Duodenal mucosa (tissue), 2 donors: ENCODE measurements around the gene CDC23.

Source experiments
- H3K27ac ChIP-seq: one replicate; pipeline ENCODE4 v1.7.0; 2013; ENCODE audit warnings: low read depth, low read length
- H3K27me3 ChIP-seq, 2 donors: one replicate each; pipeline ENCODE4 v1.7.0; 2013; ENCODE audit warnings: low read length in 2 of 2, control low read depth in 1 of 2; ENCODE audit not compliant: insufficient read depth in 2 of 2, control insufficient read depth in 1 of 2
- H3K36me3 ChIP-seq, 2 donors: one replicate each; pipeline ENCODE4 v1.7.0; 2013; ENCODE audit warnings: low read length in 2 of 2, control low read depth in 1 of 2; ENCODE audit not compliant: insufficient read depth in 2 of 2, control insufficient read depth in 1 of 2
- H3K4me1 ChIP-seq, 2 donors: one replicate each; pipeline ENCODE4 v1.7.0; 2013; ENCODE audit warnings: low read length in 2 of 2, control low read depth in 1 of 2; ENCODE audit not compliant: insufficient read depth in 2 of 2, control insufficient read depth in 1 of 2
- H3K4me3 ChIP-seq, 2 donors: one replicate each; pipeline ENCODE4 v1.7.0; 2013; ENCODE audit warnings: low read length in 2 of 2, low read depth in 1 of 2
- H3K9ac ChIP-seq, 2 donors: one replicate each; pipeline ENCODE4 v1.7.0; 2013; ENCODE audit warnings: low read length in 2 of 2, low read depth in 1 of 2
- H3K9me3 ChIP-seq, 2 donors: one replicate each; pipeline ENCODE4 v1.7.0; 2013; ENCODE audit warnings: low read length in 2 of 2, control low read depth in 1 of 2; ENCODE audit not compliant: control insufficient read depth in 1 of 2

Gene CDC23

GRCh38 chr5:138180183-138180782 lies 32.8 kb downstream of the CDC23 start:
- Histone ChIP-seq H3K36me3 (peaks cover 17 to 44% of the 10 kb centered on the region in 2 donors), H3K4me3 (peak overlapping the region; percentile 95 to 96), H3K27me3 (no peaks in the 10 kb centered on the region), H3K27ac (no peak overlapping the region), H3K9me3 (no peaks in the 10 kb centered on the region), H3K4me1 (peaks cover 15 to 20% of the 10 kb centered on the region in 2 donors), H3K9ac (peak overlapping the region in 1 of 2 donors; percentile 56)

- H3K27ac ChIP-seq: no peak overlapping the region
- H3K9ac ChIP-seq: peak overlapping the region; percentile 52 to 56
- no peaks in the 10 kb centered on the region for H3K9me3 ChIP-seq
- peaks cover 15 to 20% of the 10 kb centered on the region in 2 donors for H3K4me1 ChIP-seq
- peaks cover 10 to 38% of the 10 kb centered on the region in 2 donors for H3K36me3 ChIP-seq
- peak overlapping the region; percentile 95 to 96 for H3K4me3 ChIP-seq
- no peaks in the 10 kb centered on the region for H3K27me3 ChIP-seq
Measured at GRCh38 chr5:138179277-138179857, 33.8 kb downstream of the CDC23 start.

GRCh38 chr5:138178516-138179276 lies 34.4 kb downstream of the CDC23 start, which contains the start of the genes BRD8 and KIF20A:
TSS of gene BRD8 (minus strand) at chr5:138178630. CDS start at chr5:138178614, 16 bp downstream.
TSS of gene KIF20A (plus strand) at chr5:138179112. CDS start at chr5:138179681, 569 bp downstream.
- Histone ChIP-seq H3K4me3 (peak within 1 kb of the TSS; percentile 95 to 96), H3K27me3 (no peaks in the 10 kb centered on the region), H3K27ac (peak within 1 kb of the TSS; percentile 64), H3K9me3 (no peaks in the 10 kb centered on the region), H3K4me1 (peaks cover 15 to 20% of the 10 kb centered on the region in 2 donors), H3K36me3 (peaks cover 7 to 34% of the 10 kb centered on the region in 2 donors), H3K9ac (peak within 1 kb of the TSS; percentile 69 to 86)

- no peaks in the 10 kb centered on the region for H3K27me3 ChIP-seq
- no peaks in the 10 kb centered on the region for H3K9me3 ChIP-seq
- H3K27ac ChIP-seq: no peak overlapping the region
- peaks cover 7 to 30% of the 10 kb centered on the region in 2 donors for H3K36me3 ChIP-seq
- H3K4me3 ChIP-seq: peak overlapping the region; percentile 95 to 96
- H3K4me1 ChIP-seq: peaks cover 15 to 20% of the 10 kb centered on the region in 2 donors
- peak overlapping the region; percentile 69 to 86 for H3K9ac ChIP-seq
Measured at GRCh38 chr5:138177941-138178515, 35.1 kb downstream of the CDC23 start.

- no peaks in the 10 kb centered on the region for H3K4me1 ChIP-seq
- H3K9me3 ChIP-seq: no peaks in the 10 kb centered on the region
- no peak overlapping the region for H3K27ac ChIP-seq
- H3K27me3 ChIP-seq: no peaks in the 10 kb centered on the region
- H3K36me3 ChIP-seq: peaks cover 41 to 81% of the 10 kb centered on the region in 2 donors
- no peak overlapping the region for H3K4me3 ChIP-seq
- H3K9ac ChIP-seq: no peak overlapping the region
Measured at GRCh38 chr5:138170299-138170698, 42.8 kb downstream of the CDC23 start.

- H3K4me1 ChIP-seq: no peaks in the 10 kb centered on the region
- H3K36me3 ChIP-seq: peaks cover 53 to 90% of the 10 kb centered on the region in 2 donors
- H3K9ac ChIP-seq: no peak overlapping the region
- no peak overlapping the region for H3K4me3 ChIP-seq
- no peaks in the 10 kb centered on the region for H3K9me3 ChIP-seq
- no peak overlapping the region for H3K27ac ChIP-seq
- no peaks in the 10 kb centered on the region for H3K27me3 ChIP-seq
Measured at GRCh38 chr5:138169124-138169523, 44.0 kb downstream of the CDC23 start.

GRCh38 chr5:138163721-138164120 lies 49.4 kb downstream of the CDC23 start:
- peaks cover 71 to 98% of the 10 kb centered on the region in 2 donors for H3K36me3 ChIP-seq
- H3K4me3 ChIP-seq: no peak overlapping the region
- no peaks in the 10 kb centered on the region for H3K27me3 ChIP-seq
- no peak overlapping the region for H3K9ac ChIP-seq
- H3K9me3 ChIP-seq: no peaks in the 10 kb centered on the region
- H3K27ac ChIP-seq: no peak overlapping the region
- H3K4me1 ChIP-seq: no peaks in the 10 kb centered on the region

- peaks cover 71 to 90% of the 10 kb centered on the region in 2 donors for H3K36me3 ChIP-seq
- no peak overlapping the region for H3K27ac ChIP-seq
- no peaks in the 10 kb centered on the region for H3K4me1 ChIP-seq
- H3K9ac ChIP-seq: no peak overlapping the region
- H3K9me3 ChIP-seq: no peaks in the 10 kb centered on the region
- no peaks in the 10 kb centered on the region for H3K27me3 ChIP-seq
- H3K4me3 ChIP-seq: no peak overlapping the region
Measured at GRCh38 chr5:138160706-138161105, 52.4 kb downstream of the CDC23 start.

GRCh38 chr5:138159666-138160065 lies 53.5 kb downstream of the CDC23 start:
- no peaks in the 10 kb centered on the region for H3K27me3 ChIP-seq
- no peak overlapping the region for H3K9ac ChIP-seq
- H3K36me3 ChIP-seq: peaks cover 61 to 80% of the 10 kb centered on the region in 2 donors
- no peak overlapping the region for H3K27ac ChIP-seq
- no peak overlapping the region for H3K4me3 ChIP-seq
- no peaks in the 10 kb centered on the region for H3K9me3 ChIP-seq
- no peaks in the 10 kb centered on the region for H3K4me1 ChIP-seq

- H3K4me1 ChIP-seq: no peaks in the 10 kb centered on the region
- no peaks in the 10 kb centered on the region for H3K9me3 ChIP-seq
- H3K9ac ChIP-seq: no peak overlapping the region
- H3K27me3 ChIP-seq: no peaks in the 10 kb centered on the region
- H3K27ac ChIP-seq: no peak overlapping the region
- H3K4me3 ChIP-seq: no peak overlapping the region
- H3K36me3 ChIP-seq: peaks cover 42 to 59% of the 10 kb centered on the region in 2 donors
Measured at GRCh38 chr5:138157626-138158025, 55.5 kb downstream of the CDC23 start.
